Spleen (tissue), 7 donors: ENCODE measurements around the gene CTNNBL1.

Experiments
- POLR2A ChIP-seq, 3 donors: fragments of 450-650 bp; IDR thresholded peaks; one replicate each; pipeline ENCODE4 v1.5.1; 2017; ENCODE audit warnings: antibody characterized with exemption in 3 of 3, mild to moderate bottlenecking in 1 of 3
- POLR2AphosphoS5 ChIP-seq, 3 donors: sonication (generic); formaldehyde crosslinking; IDR thresholded peaks; one replicate each; pipeline ENCODE4 v1.5.1; 2017; ENCODE audit warnings: antibody characterized with exemption in 3 of 3
- TF ChIP-seq, protein P1 (sequence below), 11 experiments: fragments of 200-600 bp in 7 of 11; fragments of 450-650 bp in 4 of 11; sonication (generic) in 4 of 11; IDR thresholded peaks in 8 of 11; conservative IDR thresholded peaks in 3 of 11; 1 replicate in 7 of 11; 2 replicates in 4 of 11; pipeline versions ENCODE4 v1.4.0 to v1.8.0; 2016 to 2021; ENCODE audit warnings: antibody characterized with exemption in 11 of 11, inconsistent platforms in 4 of 11, mild to moderate bottlenecking in 1 of 11
- donor health status: DM: no; HTN: no; CAD: no; lungs with moderate emphysema.
- donor health status: DM: no; HTN: no; CAD: no.
- donor health status: DM: no; HTN: no; CAD: no.

DNA sequence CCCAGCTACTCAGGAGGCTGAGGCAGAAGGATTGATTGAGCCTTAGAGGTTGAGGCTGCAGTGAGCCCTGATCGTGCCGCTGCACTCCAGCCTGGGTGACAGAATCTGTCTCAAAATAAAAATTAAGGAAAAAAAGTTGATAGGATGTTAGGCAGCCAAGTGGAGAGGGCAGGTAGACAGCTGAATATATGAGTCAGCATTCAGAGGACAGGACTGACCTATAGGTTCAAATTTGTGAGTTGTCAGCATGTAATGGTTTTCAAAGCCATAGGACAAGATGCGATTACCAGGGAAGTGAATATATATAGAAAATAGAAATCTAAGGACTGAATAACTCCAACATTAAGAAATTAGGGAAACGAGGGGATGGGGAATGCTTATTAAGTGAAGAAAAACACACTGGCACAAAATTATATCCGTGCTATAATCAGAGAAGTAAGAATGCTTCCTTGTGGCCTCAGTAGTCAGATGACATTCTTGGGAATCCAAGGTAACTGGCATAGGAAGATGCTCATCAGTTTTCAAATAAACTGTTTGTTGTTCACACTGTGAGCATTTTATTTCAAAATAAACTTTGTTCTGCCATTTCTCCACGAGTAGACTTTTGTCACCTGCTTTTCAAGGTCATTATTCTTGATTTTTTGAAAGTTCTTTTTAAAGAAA lies 145.1 kb downstream of the CTNNBL1 start:
- TF ChIP-seq, protein P1, sequence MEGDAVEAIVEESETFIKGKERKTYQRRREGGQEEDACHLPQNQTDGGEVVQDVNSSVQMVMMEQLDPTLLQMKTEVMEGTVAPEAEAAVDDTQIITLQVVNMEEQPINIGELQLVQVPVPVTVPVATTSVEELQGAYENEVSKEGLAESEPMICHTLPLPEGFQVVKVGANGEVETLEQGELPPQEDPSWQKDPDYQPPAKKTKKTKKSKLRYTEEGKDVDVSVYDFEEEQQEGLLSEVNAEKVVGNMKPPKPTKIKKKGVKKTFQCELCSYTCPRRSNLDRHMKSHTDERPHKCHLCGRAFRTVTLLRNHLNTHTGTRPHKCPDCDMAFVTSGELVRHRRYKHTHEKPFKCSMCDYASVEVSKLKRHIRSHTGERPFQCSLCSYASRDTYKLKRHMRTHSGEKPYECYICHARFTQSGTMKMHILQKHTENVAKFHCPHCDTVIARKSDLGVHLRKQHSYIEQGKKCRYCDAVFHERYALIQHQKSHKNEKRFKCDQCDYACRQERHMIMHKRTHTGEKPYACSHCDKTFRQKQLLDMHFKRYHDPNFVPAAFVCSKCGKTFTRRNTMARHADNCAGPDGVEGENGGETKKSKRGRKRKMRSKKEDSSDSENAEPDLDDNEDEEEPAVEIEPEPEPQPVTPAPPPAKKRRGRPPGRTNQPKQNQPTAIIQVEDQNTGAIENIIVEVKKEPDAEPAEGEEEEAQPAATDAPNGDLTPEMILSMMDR (IDR thresholded peaks at IDR 0.05 in 8 of 11, conservative IDR thresholded peaks at IDR 0.05 in 3 of 11): no peak
- no peak for TF ChIP-seq POLR2A (IDR thresholded peaks at IDR 0.05)
- TF ChIP-seq POLR2AphosphoS5 (IDR thresholded peaks at IDR 0.05): no peak
